Erythroblast (primary cell): Measurements from ENCODE around the gene SLC25A6.
"Not testable (repeated sequence)": the region's sequence is repeated elsewhere in the genome, so short reads cannot be mapped to it uniquely, and the experiment has no call there.

ENCODE experiments used
- DNase-seq, 2 experiments: peaks; one replicate each; lab custom pipeline; 2025; lab: John Stamatoyannopoulos, UW
- GATA1 ChIP-seq: IDR thresholded peaks from 2 replicates; pipeline ENCODE4 v1.6.1; 2011; ENCODE audit warnings: low read depth, mild to moderate bottlenecking, control low read depth, low read length, moderate library complexity
- POLR2A ChIP-seq: IDR thresholded peaks from 2 replicates; pipeline ENCODE4 v1.6.1; 2011; ENCODE audit warnings: mild to moderate bottlenecking, low read length

Gene SLC25A6

DNA sequence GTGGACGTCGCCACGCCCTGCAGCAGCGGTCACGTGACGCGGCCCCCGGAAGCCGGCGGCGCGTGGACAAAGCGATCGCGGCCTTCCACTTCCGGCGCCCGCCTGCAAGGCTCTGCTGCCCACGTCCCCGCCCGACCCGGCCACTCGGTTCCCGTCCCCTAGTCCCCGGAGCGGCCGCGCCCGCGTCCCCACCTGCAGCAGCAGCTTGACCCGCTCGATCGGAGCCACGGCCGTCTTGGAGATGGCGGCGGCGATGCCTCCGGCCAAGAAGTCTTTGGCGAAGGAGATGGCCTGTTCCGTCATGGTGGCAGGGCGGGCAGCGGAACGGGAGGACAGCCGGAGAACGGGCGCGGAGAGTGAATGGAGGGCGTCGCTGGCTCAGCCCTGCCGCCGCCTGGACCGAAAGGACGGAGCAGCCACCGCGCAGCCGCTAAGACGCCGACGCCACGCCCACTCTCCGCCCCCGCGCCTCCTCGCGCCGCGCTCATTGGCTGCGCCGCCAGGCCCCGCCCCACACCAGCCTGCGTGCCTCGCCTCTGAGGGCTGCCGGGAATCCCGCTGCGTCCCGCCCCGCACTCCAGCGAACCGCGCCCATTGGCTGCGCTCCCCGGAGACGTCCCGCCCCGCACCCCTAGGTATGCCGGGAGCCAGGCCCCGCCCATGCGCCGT lies at the start of gene SLC25A6:
Gene SLC25A6 (minus strand): TSS at position 407 of the 669 bp plus-strand sequence. CDS start 104 bp downstream, at position 303.
- DNase-seq: no peak
- TF ChIP-seq POLR2A (peak; percentile 93), GATA1 (no peak)

DNA sequence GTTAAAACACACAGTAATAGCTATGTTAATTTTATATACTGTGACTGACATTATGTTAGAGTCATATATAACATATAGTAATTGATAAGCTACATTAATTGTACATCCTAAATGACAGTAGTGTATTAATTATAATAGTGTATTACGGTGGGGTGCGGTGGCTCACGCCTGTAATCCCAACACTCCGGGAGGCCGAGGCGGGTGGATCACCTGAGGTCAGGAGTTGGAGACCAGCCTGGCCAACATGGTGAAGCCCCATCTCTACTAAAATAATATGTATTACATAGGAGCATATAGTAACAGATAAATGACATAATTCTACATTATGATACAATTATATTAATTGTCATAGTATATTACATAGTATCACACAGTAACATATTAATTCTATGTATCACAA lies 48.6 kb upstream of the SLC25A6 start:
- no peak for DNase-seq
- TF ChIP-seq POLR2A (no peak), GATA1 (no peak)

DNA sequence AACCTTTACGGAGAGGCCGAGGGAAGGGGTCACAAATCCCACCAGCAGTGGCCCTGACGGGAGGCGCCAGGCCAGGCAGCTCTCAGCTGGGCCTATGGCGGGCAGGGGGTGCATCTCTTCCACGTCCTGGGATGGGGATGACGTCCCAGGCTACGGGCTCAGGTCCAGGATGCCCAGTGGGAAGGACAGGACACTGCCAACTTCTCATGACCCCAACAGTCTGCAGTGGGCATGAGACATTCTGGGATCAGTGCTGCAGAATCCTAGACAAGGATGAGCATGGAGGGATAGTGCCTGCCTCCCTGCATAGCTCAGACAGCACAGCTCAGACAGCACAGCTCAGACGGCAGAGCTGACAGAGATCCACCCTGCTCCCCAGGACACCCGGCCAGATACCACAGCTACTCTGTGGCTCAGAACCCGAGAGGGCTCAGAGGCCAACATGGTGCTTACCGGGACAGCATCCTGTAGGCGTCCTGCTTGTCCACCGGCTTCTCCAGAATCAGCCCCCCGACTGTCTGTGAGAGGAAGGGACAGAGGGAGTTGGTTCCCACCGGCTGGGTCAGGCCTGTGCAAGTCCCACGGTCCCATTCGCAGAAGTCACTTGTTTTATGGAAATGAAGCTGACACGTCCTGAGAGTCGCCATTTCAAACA lies 43.5 kb upstream of the SLC25A6 start:
- TF ChIP-seq POLR2A (no peak), GATA1 (no peak)
- no peak for DNase-seq

DNA sequence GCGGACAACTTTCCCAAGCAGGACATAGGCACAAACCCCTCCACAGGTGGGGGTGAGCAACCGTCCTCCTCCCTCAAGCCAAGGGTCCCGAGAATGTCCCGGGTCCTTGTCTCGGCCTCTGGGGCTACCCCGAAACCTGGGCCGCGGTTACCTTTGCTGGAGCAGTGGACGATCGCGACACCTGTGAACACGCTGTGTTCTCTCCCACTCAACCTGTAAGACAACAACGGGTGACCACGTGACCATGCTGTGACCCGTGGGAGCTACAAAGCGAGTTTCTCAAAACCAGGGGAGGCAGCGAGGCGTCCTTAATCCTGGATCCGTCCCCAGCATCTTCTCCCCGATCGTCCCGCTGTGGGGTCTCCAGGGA lies 42.9 kb upstream of the SLC25A6 start:
- TF ChIP-seq GATA1 (no peak), POLR2A (no peak)
- no peak for DNase-seq

DNA sequence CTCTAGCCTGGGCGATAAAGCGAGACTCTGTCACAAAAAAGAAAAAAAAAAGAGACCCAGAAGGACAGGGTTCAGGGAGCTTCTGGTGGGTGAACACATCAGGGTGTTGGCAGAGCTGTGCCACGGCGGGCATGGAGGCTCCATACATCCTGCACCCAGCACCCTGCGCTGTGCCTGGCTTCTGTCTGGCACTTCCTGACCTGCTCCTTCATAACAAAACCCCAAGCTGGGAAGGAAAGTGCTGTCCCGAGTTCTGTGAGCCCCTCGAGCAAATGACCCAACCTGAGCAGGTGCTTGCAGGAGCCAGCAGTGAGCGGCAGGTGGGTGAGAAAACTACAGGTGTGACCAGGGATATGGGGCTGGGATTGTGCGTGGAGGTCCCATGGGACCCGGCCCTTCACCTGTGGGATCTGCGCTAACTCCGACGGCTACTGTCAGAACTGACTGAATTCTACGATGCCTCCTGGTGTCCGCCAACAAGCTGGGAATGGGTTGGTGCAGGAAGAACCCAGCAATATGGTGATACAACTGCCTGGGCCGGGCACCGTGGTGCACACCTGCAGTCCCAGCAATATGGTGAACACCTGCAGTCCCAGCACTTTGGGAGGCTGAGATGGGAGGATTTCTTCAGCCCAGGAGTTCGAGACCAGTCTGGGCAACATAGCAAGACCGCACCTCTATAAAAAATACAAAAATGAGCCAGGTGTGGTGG lies 41.9 kb upstream of the SLC25A6 start:
- no peak for TF ChIP-seq POLR2A
- TF ChIP-seq GATA1: no peak
- no peak for DNase-seq

DNA sequence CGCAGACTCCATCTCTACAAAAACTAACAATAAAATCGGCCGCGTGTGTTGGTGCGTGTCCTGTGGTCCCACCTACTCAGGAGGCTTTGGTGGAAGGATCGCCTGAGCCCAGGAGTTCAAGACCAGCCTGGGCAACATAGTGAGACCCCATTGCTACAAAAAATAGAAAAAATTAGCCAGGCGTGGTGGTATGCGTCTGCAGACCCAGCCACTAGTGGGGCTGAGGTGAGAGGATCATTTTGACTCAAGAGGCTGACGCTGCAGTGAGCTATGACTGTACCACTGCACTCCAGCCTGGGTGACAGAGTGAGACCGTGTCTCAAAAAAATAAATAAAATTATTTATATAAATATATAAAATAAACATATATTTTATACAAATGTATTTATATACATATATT lies 38.5 kb upstream of the SLC25A6 start:
- no peak for TF ChIP-seq GATA1
- no peak for TF ChIP-seq POLR2A
- DNase-seq: no peak

DNA sequence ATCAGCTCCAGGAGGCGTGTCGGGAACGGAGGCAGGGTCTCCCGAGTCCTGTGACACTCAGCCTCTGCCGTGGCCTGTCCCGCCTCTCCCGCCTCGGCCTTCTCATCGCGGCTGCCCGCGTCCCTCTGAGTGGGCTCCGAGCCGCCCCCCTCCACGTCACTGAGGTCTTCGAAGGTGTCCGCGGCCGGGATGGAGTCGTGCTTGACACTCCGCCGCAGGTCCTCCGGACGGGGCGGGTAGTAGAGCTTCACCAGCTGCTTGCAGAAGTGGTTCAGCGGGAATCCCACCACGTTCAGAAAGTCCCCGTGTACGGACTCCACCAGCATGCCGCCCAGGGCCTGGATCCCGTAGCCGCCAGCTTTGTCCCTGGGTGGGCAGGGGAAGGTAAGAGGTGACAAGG lies 35.8 kb upstream of the SLC25A6 start:
- DNase-seq: no peak
- TF ChIP-seq GATA1 (no peak), POLR2A (no peak)

DNA sequence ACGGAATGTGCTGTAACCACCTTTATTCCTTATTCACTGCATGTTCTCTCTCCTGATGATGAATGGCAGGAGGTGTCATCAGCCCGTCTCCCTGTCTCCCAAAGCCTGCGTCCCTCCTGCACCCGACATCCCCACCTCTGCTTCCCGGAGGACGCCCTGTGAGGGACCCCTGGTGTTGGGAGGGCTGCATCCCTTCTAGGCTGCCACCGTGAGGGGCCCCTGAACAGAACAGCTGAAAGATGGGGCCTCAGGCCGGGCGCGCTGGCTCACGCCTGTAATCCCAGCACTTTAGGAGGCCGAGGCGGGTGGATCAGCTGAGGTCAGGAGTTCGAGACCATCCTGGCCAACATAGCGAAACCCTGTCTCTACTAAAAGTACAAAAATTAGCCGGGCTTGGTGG lies 34.4 kb upstream of the SLC25A6 start:
- DNase-seq: not testable (repeated sequence)

DNA sequence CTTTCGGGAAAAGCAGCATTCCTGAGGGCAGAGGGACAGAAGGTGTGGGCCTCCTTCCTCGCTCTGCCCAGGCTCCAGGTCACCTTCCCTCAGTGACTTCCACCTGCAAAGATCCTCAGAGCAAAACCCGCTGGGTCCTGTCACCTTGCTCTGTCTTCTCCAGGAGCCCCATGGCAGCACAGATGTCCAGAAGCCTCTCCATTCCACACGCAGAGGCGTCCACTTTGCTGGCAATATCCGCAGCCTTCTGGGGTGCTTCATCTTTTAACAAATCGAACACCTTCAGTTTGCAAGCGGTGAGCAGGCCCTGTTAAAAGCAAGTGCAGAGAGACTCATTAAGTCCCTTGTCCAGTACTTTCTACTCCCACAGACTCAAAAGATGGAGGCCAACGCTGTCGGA lies 33.5 kb upstream of the SLC25A6 start:
- TF ChIP-seq POLR2A (no peak), GATA1 (no peak)
- no peak for DNase-seq

DNA sequence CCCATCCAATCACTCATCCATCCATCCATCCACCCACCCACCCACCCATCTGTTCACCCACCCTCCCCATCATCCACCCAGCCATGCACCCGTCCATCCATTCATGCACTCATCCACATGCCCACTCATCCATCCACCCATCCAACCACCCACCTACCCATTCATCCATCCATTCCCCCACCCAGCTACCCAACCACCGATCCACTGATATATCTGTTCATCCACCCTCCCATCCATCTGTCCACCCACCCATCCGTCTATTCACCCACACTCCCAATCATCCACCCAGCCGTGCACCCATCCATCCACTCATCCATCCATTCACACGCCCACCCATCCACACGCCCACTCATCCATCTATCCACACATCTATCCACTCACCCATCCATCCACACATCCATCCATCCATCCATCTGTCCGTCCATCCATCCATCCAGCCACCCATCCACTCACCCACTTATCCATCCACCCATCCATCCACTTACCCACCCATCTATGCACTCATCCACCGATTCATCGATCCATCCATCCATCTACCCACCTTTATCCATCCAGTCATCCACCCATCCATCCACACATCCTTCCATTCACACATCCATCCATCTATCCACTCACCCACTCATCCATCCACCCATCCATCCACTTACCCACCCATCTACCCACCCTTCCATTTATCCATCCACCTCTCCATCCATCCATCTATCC lies 32.4 kb upstream of the SLC25A6 start:
- TF ChIP-seq POLR2A: peak; percentile 8
- TF ChIP-seq GATA1: no peak
- DNase-seq: no peak

DNA sequence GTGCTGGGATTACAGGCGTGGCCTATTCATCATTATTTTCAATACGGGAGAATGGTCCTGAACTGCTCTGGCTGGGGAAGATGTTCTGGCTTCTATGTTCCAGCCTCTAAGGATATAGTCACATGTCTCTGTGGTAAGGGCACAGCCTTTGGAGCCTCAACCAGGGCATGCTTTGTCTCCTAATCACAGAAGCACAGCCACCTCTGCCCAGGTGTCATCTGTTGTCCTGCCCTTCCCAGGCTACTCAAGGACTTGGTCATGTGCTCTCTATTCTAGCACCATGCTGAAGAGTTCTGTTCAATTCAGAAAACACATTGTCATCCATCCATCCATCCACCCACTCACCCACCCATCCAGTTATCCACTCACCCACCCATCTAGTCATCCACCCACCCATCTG lies 31.3 kb upstream of the SLC25A6 start:
- DNase-seq: no peak
- TF ChIP-seq POLR2A (no peak), GATA1 (no peak)

DNA sequence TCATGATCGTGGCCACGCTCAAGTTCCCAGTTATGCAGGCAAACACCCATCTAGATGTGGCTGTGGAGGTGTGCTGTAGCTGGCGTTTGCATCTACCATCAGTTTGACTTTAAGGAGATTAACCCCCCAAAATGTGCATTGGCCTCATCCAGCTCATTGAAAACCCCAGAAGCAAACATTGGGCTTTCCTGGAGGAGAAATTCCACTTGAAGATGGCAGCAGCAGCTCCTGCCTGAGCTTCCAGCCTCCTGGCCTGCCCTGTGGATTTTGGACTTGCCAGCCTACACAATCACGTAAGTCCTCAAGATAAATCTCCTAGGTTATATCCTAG lies 30.2 kb upstream of the SLC25A6 start:
- TF ChIP-seq GATA1 (no peak), POLR2A (no peak)
- DNase-seq: no peak

DNA sequence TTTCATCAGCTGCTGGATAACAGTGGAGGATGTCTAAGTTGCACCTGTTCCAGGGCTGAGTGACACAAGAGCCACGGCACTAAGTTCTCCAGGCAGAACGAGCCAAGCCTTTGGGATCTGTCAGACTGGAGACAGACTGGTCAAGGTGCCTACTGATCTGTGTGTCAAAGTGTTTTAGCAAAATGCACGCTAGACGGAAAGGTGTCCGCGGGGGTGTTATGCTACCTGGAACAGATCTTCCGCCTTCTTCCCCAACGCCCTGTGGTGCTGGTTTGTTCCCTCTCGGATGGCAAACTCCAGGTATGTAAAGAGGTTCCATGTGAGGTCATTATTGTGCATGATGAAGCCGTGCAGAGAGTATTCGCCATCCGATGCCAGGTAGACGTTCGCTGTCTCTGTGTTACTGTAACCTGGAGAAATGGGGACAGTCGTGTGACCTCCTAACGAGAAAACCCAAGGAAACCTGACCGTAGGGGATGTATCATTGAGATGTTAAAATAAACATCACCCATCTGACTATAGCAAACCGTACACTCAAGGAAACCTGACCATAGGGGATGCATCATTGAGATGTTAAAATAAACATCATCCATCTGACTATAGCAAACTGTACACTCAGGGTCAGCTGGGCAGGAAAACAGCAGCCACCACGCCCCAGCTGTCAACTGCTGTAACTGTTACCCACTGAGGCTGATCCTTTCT lies 29.7 kb upstream of the SLC25A6 start:
- no peak for DNase-seq
- no peak for TF ChIP-seq POLR2A
- TF ChIP-seq GATA1: no peak
